OCI-LY1 (cell line): ENCODE results near the gene MIF4GD.

ENCODE experiments used
- H2AFZ ChIP-seq: fragments of 200-600 bp; sonication (generic), shearing (Covaris generic); 2 replicates; pipeline ENCODE4 v1.6.0; 2014; ENCODE audit warnings: antibody characterized with exemption, mild to moderate bottlenecking, low read length
- H3F3A ChIP-seq: fragments of 200-600 bp; sonication (generic), shearing (Covaris generic); 2 replicates; pipeline ENCODE4 v1.6.0; 2014; ENCODE audit warnings: mild to moderate bottlenecking, antibody characterized with exemption, low read length, moderate library complexity; ENCODE audit not compliant: insufficient read depth
- H3K27ac ChIP-seq: fragments of 200-600 bp; sonication (generic); 2 replicates; pipeline ENCODE4 v1.5.1; 2014; ENCODE audit warnings: low read length, mixed run types, mild to moderate bottlenecking, low read depth; ENCODE audit not compliant: poor library complexity, severe bottlenecking
- H3K27me3 ChIP-seq: fragments of 200-600 bp; sonication (generic); 2 replicates; pipeline ENCODE4 v1.6.0; 2014; ENCODE audit warnings: antibody characterized with exemption, mild to moderate bottlenecking, low read length, moderate library complexity; ENCODE audit not compliant: insufficient read depth
- H3K36me3 ChIP-seq: fragments of 200-600 bp; sonication (generic); 2 replicates; pipeline ENCODE4 v1.6.1; 2014; ENCODE audit warnings: mild to moderate bottlenecking, antibody characterized with exemption, low read length, moderate library complexity, mixed read lengths; ENCODE audit not compliant: insufficient read depth
- H3K4me1 ChIP-seq: fragments of 200-600 bp; sonication (generic); 2 replicates; pipeline ENCODE4 v1.5.1; 2014; ENCODE audit warnings: mild to moderate bottlenecking, low read length, moderate library complexity; ENCODE audit not compliant: insufficient read depth, severe bottlenecking
- H3K4me2 ChIP-seq: fragments of 200-600 bp; sonication (generic), shearing (Covaris generic); 2 replicates; pipeline ENCODE4 v1.6.1; 2014; ENCODE audit warnings: low read length
- H3K4me3 ChIP-seq: fragments of 200-600 bp; sonication (generic); 2 replicates; pipeline ENCODE4 v1.5.1; 2014; ENCODE audit warnings: low read length, low read depth, mild to moderate bottlenecking, mixed read lengths; ENCODE audit not compliant: poor library complexity, severe bottlenecking
- H3K79me2 ChIP-seq: fragments of 200-600 bp; shearing (Covaris generic); 2 replicates; pipeline ENCODE4 v1.6.1; 2016; ENCODE audit warnings: mixed run types, low read length, mixed read lengths; ENCODE audit not compliant: insufficient read depth
- H3K9ac ChIP-seq: fragments of 200-600 bp; sonication (generic), shearing (Covaris generic); 2 replicates; pipeline ENCODE4 v1.6.1; 2014; ENCODE audit warnings: mild to moderate bottlenecking, low read length, mixed read lengths
- H3K9me2 ChIP-seq: fragments of 200-600 bp; sonication (generic), shearing (Covaris generic); 2 replicates; pipeline ENCODE4 v1.6.1; 2014; ENCODE audit warnings: low read depth, mild to moderate bottlenecking, low read length, mixed read lengths
- H3K9me3 ChIP-seq: fragments of 200-600 bp; shearing (Covaris generic); 2 replicates; pipeline ENCODE4 v1.6.1; 2014; ENCODE audit warnings: low read length, mixed read lengths
- H4K20me1 ChIP-seq: fragments of 200-600 bp; sonication (generic), shearing (Covaris generic); 2 replicates; pipeline ENCODE4 v1.6.0; 2016; ENCODE audit warnings: mild to moderate bottlenecking, low read length; ENCODE audit not compliant: insufficient read depth
- CTCF ChIP-seq: fragments of 200-600 bp; sonication (generic), shearing (Covaris generic); IDR thresholded peaks from 2 replicates; pipeline ENCODE4 v1.5.1; 2017; ENCODE audit warnings: mild to moderate bottlenecking, antibody characterized with exemption, low read length, moderate library complexity, mixed read lengths
- EZH2 ChIP-seq: fragments of 200-600 bp; sonication (generic), shearing (Covaris generic); IDR thresholded peaks from 2 replicates; pipeline ENCODE4 v1.8.0; 2017; ENCODE audit warnings: borderline replicate concordance, mixed run types, mild to moderate bottlenecking, antibody characterized with exemption, low read length, moderate library complexity, mixed read lengths

MIF4GD gene

DNA sequence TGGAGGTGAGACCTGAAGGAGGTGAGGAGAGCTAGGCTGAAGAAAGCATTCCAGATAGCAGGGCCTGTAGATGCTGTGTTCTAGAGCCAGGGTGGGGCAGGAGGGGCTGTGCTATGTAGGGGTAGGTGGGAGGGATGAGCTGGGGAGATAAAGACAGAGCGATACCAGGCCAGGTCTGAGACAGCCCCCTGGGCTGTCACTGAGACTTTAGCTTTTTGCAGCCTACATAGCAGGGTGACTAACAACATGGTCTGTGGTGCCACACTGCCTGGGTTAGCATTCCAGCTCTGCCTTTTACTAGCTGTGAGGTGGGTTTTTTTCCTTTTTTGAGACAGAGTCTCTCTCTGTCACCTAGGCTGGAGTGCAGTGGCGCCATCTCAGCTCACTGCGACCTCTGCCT, 51.2 kb downstream of the MIF4GD start:
- TF ChIP-seq CTCF (no peak), EZH2 (no peak)
- no peak overlapping the region for H3K4me2 ChIP-seq
- no peak overlapping the region for H3K4me3 ChIP-seq
- no peak overlapping the region for H3K9ac ChIP-seq
- H4K20me1 ChIP-seq = no peaks in the 10 kb centered on the region
- H3K4me1 ChIP-seq = no peaks in the 10 kb centered on the region
- H3K9me3 ChIP-seq = no peaks in the 10 kb centered on the region
- no peaks in the 10 kb centered on the region for H3K27me3 ChIP-seq
- H2AFZ ChIP-seq = no peak overlapping the region
- no peaks in the 10 kb centered on the region for H3K79me2 ChIP-seq
- H3F3A ChIP-seq = no peaks in the 10 kb centered on the region
- H3K27ac ChIP-seq = no peak overlapping the region
- peaks cover 80% of the 10 kb centered on the region for H3K36me3 ChIP-seq
- no peaks in the 10 kb centered on the region for H3K9me2 ChIP-seq

DNA sequence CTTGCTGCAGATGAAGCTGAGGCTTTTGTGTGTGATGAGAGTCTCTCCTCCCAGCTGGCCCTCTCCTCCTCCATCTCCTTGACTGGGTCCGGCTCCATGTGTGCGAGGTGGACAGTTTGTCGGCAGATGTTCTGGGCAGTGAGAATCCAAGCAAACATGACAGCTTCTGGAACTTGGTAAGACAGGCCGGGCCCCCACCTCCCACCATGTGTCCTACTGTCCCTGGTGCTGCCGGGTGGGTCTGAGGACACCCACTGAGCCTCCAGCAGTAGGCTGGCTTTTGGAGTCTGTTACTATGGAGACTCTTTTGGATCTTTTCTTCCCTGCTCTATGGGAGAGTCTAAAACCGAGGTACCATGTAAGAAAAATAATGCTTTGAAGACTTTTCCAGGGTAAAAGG, 52.9 kb downstream of the MIF4GD start:
- TF ChIP-seq CTCF (no peak), EZH2 (no peak)

More for the DNA sequence above, 52.9 kb downstream of the MIF4GD start:
- Histone ChIP-seq H3K9ac (no peak overlapping the region), H3K9me3 (no peaks in the 10 kb centered on the region), H3K36me3 (peaks cover 83% of the 10 kb centered on the region), H3K27me3 (no peaks in the 10 kb centered on the region), H3F3A (no peaks in the 10 kb centered on the region), H3K4me3 (no peak overlapping the region), H3K4me2 (no peak overlapping the region), H3K9me2 (no peaks in the 10 kb centered on the region), H3K27ac (no peak overlapping the region), H3K79me2 (no peaks in the 10 kb centered on the region), H4K20me1 (no peaks in the 10 kb centered on the region), H3K4me1 (no peaks in the 10 kb centered on the region), H2AFZ (no peak overlapping the region)
